ENCODE results near the gene RIMS1. TPM values are rescaled to one million over a fixed set of nuclear protein-coding genes. Genes with fewer than 3 reads are reported as not detected.

Gene RIMS1
- total RNA-seq, 4 donors from 2014 or later = 0.63 to 2.4 (median 1.6) TPM

DNA sequence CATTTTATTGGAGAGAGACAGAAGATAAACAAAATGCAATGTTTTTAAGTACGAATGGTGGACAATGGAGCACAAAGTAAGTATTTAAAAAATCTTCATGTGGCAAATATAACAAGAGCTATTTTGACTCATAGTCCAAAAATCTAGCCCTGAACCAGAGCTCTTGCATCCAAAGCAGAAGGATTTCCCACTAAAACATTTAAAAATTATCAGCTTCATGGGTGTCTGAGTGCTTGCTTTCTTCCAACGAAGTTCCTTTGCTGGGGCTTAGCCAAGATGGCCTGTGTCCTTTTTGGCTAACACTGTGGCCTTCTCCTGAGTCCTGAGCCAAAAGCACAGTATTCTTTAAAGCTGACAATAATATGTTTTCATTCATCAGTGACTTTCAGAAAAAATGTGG, 161.7 kb downstream of the RIMS1 start:
- ATAC-seq (ENCODE audit: low FRiP score) (no peak), DNase-seq (ENCODE audit: low spot score) (no peak)
- TF ChIP-seq, protein P1, sequence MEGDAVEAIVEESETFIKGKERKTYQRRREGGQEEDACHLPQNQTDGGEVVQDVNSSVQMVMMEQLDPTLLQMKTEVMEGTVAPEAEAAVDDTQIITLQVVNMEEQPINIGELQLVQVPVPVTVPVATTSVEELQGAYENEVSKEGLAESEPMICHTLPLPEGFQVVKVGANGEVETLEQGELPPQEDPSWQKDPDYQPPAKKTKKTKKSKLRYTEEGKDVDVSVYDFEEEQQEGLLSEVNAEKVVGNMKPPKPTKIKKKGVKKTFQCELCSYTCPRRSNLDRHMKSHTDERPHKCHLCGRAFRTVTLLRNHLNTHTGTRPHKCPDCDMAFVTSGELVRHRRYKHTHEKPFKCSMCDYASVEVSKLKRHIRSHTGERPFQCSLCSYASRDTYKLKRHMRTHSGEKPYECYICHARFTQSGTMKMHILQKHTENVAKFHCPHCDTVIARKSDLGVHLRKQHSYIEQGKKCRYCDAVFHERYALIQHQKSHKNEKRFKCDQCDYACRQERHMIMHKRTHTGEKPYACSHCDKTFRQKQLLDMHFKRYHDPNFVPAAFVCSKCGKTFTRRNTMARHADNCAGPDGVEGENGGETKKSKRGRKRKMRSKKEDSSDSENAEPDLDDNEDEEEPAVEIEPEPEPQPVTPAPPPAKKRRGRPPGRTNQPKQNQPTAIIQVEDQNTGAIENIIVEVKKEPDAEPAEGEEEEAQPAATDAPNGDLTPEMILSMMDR (IDR thresholded peaks at IDR 0.05) = no peak

DNA sequence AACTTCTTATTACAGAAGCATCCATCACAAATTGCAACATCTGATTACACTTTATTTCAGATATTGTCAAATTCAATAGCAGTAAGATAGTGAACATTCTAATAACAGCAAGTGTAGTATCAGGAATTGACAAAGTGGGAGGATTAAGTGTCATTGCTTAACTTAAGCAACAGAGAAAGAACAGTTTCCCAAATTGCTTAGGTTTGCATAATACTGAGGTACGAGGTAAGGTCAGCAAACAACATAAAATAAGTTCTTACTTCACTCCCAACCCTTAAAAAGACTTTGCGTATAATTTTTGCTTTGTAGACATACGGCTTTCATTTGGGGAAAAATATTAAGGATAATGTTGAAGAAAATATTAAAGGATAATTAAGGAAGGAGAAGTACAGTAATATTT, 163.0 kb downstream of the RIMS1 start:
- no peak for DNase-seq (ENCODE audit: low spot score)
- no peak for ATAC-seq (ENCODE audit: low FRiP score)
- TF ChIP-seq, protein P1 (IDR thresholded peaks at IDR 0.05) = no peak

DNA sequence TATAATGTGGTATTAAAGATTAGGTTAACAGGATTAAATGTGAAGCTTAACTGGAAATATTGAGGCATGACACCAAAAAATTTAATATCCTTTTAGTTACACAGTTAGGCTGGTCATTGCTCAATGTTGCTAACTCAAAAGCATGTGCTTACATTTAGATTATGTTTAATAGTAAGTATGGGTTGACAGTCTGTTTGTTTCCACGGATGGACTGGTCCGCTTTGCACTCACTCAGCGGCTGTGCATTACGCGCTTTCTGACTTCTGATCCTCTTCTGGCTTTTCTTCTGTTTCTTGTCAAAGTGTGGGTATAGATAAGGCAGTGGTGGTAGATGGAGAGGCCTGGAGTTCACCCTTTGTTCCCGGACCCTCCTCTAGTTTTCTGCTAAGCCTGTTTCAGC, 174.9 kb downstream of the RIMS1 start:
- TF ChIP-seq, protein P1 (IDR thresholded peaks at IDR 0.05) = no peak
- no peak for ATAC-seq (ENCODE audit: low FRiP score)
- no peak for DNase-seq (ENCODE audit: low spot score)

DNA sequence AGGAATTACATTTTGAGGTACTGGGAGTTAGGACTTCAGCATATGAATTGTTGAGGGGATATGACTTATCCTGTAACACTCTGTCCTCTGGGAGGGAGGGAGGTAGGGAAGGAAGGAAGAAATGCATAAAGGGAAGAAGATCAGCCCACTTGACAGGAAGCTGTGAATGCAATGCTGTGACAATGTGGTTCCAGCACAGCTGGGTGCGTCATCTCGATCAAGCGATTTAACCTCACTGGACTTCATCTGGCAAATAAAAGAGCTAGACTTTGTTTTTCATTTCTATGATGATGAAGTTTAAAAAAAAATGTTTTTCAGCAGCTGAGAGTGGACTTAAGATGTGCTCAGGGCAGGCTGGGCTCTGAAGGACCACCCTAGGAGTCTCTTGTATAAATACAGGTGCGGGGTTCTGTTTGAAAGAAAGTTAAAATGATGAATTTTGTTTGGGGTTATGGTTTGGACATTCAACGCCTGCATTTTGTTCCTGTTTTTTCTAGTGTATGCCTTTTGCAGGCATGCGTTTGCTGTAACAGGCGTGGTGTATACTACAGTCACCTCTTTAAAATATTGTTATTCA, 178.1 kb downstream of the RIMS1 start:
- DNase-seq (ENCODE audit: low spot score) = no peak
- ATAC-seq (ENCODE audit: low FRiP score) = no peak
- TF ChIP-seq, protein P1 (IDR thresholded peaks at IDR 0.05) = no peak

DNA sequence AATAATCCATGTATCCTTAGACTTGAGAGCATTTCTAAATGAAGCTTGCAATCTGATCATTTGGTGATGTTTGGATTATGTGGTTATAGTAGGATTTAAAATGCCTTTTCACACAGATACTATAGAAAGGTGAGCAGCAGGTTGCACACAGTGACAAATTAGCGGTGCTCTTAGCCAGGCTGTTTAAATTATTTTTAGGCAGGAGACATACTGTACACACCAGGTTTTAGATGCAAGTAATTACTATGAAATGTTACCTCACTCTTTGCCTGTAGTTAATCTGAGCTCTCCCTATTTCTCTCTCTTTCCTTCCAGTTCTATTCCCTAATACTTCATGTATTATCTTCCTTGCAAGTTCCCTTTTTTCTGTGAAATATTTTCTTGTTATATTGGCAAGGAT, 191.7 kb downstream of the RIMS1 start:
- TF ChIP-seq, protein P1 (IDR thresholded peaks at IDR 0.05) = no peak
- no peak for DNase-seq (ENCODE audit: low spot score)
- no peak for ATAC-seq (ENCODE audit: low FRiP score)

DNA sequence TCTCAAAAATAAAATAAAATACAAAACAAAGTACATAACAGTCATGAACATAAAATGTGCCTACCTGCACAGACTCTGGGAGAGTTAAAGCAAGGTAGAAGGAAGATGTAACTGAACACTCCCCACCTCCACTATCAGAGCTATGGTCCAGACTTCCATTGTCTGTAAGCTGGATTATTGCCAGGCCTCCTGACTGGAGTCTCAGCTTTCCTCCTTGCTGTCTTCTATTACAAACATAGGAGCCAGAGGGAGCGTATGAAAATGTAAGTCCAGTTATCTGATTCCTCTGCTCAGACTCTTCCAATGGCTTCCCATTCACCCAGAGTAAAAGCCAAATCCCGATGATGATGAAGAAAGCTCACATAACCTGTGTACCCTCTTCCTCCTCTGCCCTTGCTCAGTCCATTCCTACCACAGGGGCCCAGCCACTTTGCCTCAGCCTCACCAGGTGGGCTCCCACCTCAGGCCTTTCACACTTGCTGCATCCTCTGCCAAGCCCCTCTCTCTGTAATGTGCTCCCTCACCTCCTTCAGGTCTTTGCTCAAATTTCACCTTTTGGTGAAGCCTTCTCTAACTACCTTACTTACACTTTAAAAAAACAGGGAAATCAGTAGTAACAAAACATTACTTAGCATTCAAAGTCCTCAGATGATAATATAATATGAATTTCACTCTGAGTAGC, 194.1 kb downstream of the RIMS1 start:
- DNase-seq (ENCODE audit: low spot score) (no peak), ATAC-seq (ENCODE audit: low FRiP score) (no peak)
- TF ChIP-seq, protein P1 (IDR thresholded peaks at IDR 0.05) = no peak

DNA sequence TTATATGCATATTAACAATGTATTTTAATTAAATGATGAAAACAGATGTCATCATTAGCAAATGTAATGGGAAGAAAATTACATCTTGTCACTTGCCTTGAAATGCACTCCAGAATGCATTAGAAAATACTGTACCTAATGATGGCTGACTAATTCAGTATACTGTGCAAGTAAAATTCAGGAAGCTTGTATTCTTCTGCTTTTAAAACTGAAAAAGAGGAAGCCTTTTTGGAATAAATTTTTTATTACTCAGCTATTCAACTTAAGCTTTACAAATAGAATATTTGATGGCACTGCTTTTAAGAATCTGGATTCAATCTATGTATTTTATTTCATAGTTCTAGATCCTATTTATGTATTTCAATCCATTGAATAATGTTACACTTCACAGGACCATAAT, 195.5 kb downstream of the RIMS1 start:
- ATAC-seq (ENCODE audit: low FRiP score) = no peak
- no peak for DNase-seq (ENCODE audit: low spot score)
- TF ChIP-seq, protein P1 (IDR thresholded peaks at IDR 0.05) = no peak
